Measurements from ENCODE around the gene ERC1.

The ERC1 gene

DNA sequence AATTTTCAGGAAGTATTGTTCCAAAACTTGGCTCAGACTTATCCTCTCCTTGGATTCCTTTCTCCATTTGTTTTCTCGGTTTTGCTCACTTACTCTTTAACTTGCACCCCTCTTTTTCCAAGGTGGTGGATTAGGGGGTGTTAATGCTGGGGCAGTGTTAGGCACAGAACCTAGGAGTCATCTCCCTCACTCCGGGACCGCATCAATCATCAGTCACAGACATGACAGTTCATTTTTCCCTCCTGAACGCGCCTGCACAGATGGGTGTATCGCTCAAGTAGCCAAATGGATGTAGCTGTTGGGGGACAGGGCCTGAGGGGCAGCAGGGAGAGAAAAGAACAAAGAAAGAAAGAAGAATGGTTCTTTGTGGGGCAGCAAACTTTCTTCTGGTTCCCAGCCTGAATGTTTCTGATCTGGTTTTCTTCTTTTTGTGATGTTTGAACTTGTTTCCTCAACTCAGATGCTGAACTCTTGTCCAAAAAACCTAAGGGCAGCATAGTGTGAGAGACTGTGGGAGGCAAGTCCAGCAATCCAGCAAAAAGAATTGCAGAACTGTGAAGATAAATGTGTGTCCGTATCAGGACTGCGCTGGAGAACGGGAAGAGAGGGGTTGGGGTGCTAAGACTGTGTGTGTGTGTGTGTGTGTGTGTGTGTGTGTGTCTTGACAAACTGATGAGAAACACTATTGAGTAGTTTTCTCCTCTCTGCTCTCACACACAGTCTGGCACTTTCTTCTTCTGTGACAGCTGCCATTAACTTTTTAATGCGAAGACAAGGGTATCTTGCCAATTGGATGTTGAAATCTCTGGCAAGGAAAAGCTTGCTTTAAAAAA, 472.3 kb downstream of the ERC1 start:
- DNase-seq = no peak

DNA sequence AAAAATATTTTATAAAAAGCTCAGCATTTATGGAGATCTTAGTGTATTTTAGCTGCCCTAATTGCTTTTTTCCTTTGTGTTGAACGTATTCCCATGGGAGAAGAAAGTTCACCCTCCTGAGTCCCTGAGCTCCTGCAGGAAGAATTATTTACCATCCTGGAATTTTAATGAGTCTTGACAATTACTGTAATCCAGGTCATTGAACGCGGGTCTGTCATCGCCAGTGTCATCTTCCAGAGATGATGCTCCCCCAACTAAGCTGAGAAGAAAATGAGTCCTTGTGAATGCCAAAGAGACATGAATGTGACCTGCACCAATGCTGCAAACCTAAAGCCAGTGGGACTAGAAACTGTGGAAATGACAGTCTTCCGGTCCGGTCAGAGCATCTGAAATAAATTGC, 473.9 kb downstream of the ERC1 start:
- DNase-seq = no peak

DNA sequence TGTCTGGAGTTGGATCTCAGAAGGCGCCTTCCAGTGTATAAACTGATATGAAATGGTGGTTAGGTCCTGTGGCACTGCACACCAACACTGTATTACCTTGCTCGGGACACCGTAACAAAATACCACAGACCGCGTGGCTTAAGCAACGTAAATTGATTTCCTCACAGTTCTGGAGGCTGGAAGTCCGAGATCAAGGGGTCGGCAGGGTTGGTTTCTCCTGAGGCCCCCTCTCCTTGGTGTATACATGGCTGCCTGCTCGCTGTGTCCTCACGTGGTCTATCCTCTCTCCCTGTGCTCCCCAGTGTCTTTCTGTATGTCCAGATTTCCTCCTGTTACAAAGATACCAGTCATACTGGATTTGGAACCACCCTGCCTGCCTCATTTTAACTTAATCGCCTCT, 475.0 kb downstream of the ERC1 start:
- DNase-seq = no peak

GRCh38 chr12:1466481-1467154, 475.6 kb downstream of the ERC1 start:
- DNase-seq = no peak

GRCh38 chr12:1467710-1468109, 476.7 kb downstream of the ERC1 start:
- no peak for DNase-seq

- no peak for DNase-seq
Measured at GRCh38 chr12:1469070-1469469, 478.0 kb downstream of the ERC1 start.

- DNase-seq = no peak
Measured at GRCh38 chr12:1470051-1470450, 479.0 kb downstream of the ERC1 start.

DNA sequence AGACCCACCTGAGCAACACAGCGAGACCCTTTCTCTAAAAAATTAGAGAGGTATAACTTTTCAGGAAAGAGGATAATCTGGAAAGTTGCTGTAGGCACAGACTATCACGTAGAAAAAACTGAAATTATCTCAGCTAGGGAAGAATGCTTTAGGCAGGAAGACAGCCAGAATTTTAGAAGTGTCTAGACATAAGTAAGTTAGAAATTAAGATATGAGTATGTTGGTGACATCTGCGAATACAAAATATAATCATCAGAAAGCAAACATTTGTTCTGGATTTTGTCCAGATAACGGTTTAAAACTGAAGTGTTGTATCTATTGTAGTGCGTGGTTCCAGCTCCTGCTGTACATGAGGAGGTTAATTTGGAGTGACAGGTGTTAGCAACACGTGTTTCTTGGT, 480.2 kb downstream of the ERC1 start:
- DNase-seq = no peak

DNA sequence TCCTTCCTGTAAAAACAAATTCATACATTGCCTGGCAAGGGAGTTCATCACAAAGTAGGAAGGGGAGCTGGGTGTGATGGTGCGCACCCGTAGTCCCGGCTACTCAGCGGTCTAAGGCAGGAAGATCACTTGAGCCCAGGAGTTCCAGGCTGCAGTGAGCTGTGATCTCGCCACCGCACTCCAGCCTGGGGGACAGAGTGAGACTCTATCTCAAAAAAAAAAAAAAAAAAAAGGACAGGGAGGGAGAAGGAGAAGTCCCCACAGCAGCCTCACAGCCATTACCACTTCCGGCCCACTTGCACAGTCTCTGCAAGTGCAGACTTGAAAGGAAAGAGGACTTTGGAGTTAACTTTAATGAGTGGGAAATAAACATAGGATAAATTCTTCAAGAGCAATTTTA, 482.4 kb downstream of the ERC1 start:
- DNase-seq = no peak

- DNase-seq = no peak
Measured at GRCh38 chr12:1474041-1474573, 483.1 kb downstream of the ERC1 start.

DNA sequence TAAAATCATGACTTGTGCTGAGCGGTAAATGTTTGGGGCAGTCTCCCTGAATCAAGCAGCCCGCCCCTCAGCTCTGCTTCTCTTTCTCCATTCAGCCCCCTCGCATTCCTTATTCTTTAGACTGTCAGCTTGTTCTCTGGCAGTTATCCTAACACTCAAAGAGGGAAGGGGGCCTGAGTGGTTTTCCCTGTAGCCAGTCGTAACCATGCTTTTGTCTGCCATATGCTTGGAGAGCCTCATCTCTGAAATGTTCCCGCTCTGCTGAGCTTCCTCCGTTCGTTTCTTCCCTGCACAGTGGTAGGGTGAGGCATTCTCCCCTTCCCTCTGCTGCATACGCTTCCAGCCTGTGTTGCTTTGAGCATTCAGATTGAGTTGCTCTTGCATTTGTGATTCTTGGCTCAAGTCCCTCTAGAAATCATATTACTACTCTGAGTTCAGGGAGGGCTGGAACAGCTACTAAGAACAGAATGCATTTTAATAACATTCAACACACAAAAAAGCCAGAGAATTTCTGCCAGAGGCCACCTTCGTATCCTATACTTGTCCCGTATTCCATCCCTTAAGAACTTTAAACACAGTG, 483.6 kb downstream of the ERC1 start:
- no peak for DNase-seq

GRCh38 chr12:1479645-1480044, 488.6 kb downstream of the ERC1 start:
- DNase-seq = no peak

DNA sequence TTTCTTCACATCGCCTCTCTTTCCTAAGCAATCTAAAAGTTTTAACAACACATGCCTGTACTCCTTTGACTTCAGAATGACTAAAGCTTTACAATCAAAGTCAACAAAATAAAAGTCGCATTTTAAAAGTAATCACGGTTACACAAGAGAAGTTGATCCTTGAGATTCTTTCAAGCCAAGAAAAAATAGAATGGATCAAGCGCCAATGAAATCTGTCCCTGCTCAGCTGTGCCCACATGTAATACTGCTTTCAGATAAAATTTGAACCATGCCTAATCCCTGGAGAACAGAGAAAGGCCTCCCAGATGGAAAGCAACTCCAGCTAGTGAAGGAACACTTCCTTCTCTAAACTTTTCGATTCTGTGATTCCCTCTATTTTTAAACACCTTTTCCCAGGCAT, 490.3 kb downstream of the ERC1 start:
- DNase-seq = no peak

GRCh38 chr12:1481906-1482305, 490.9 kb downstream of the ERC1 start:
- DNase-seq = no peak

GRCh38 chr12:1488908-1489381, 497.9 kb downstream of the ERC1 start:
- DNase-seq = no peak

DNA sequence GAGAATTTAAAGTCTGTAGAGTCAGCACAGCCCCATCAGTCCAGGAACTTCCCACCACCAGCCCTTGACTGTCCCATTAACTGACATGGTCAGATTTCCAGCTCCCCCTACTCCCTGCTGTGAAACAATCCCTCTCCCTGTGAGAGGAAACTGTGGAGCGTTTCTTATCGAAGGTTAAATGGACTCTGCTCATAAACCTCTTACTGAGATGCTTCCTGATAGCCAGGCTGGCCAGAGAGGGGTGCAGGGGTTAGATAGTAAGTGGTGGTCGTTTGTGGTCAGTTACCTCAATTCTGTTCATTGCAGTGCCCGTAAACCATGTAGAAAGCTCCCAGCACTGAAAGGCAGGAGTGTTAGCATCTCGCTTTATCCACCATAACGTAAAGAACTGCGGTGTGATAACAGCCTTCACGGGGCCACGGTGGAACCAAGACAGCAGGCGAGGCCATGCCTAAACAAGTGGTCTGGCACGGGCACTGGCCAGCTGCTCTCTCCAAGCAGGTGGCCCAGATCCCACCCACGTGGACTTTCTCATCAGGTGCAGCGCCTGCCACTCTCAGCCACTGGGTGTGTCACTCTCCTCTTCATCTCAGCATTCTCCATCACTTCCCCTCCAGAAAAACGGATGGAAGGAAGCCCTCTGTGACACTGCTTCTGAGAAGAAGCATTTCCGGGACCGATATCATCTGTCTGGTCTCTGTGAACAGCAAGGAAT, 501.1 kb downstream of the ERC1 start:
- DNase-seq = no peak

DNA sequence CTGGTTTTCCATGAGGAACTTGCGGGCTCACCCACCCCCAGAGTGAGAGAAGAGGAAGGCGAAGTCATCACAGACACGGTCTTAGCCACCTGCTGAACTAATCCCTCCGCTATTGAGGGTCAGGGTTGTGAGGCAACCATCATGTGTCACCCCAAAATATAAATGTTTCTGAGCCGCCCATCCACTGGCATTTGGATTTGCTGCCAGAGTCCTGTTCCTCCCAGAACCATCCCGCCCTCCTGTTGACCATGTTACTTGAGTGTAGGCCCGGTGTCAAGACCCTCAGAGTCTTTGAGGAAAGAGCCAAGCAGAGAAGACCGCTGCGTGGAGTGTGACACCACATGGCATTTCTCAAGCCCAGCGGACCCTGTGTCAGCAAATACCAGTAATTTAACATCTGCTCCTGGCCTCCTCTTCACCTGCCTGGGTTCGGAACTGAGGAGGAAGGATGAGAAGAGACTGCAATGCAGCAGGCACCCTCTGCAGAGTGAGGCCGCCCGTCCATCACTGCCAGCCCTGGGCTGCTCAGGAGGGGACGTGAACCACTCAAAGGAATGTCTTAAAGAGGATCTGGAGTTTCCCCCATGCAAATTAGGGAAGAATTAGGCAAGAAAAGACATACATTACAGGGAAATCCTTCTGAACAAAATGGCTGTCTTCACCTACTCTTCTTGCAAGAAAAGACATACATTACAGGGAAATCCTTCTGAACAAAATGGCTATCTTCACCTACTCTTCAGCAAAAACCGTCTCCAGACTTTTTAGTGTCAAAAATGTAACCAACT, 502.9 kb downstream of the ERC1 start:
- no peak for DNase-seq

DNA sequence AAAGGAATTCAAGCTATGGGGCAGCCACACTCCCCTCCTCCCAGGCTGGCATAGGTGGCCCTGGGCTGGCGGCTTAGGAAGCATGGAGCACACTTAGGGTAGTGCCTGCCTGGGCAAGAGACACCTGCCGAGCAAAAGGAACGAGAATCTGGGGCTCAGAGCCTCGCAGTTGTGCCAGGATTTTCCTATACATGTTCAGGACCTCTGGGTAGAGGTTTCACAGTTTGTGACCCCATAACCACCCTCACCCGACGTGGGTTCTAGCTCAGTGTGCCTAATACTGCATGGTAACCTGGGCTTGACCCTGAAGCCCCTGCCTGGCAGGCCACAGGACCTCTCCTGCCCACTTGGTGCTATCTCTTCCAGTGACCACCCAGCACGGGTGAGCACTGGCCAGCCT, 503.8 kb downstream of the ERC1 start:
- DNase-seq = no peak

DNA sequence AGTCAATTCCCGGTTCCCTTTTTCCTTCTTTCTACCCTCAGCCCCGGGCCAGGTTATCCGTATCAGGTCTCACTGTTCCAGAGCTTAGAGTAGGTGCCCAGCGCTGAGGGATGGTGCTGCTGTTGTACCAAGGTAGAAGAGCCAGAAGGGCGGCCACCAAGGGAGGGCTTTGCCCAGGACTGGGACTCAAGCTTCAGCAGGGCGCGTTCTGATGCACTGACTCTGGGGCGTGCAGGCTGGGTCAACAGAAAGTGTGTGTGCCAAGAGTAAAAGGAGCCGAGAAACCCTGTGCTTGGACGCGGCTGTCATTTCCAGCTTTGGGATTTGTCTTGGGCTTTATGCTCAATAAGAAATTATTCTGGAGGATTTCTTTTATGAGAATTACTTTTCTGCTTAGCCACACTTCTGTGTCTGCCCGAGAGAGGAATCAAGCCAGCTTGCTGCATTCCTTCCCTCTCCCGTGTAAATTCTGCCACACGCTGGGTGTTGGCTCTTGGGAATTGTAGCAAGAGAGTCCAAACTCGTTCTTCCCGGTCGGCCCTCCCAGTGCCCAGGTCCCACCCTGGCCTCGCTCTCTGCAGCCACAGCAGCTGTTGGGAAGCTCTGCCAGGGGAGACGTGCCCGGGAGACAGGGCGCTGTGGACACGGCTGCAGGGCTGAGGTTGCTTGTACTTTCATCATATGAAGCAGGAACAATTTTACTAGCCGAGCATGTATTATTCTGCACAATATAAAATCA, 505.3 kb downstream of the ERC1 start:
- DNase-seq = no peak

DNA sequence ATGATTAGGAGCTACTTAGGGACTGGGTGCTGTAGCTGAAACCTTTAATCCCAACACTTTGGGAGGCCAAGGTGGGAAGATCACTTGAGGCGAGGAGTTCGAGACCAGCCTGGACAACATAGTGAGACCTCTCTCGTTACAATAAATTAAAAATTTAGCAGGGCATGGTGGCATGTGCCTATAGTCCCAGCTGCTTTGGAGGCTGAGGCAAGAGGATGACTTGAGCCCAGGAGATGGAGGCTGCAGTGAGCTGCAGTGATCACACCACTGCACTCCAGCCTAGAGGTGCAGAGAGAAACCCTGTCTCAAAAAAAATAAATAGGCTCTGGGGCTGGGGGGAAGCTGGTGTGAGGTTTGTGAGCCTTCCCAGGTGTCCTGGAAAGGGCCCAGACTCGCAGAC, 506.1 kb downstream of the ERC1 start:
- no peak for DNase-seq

DNA sequence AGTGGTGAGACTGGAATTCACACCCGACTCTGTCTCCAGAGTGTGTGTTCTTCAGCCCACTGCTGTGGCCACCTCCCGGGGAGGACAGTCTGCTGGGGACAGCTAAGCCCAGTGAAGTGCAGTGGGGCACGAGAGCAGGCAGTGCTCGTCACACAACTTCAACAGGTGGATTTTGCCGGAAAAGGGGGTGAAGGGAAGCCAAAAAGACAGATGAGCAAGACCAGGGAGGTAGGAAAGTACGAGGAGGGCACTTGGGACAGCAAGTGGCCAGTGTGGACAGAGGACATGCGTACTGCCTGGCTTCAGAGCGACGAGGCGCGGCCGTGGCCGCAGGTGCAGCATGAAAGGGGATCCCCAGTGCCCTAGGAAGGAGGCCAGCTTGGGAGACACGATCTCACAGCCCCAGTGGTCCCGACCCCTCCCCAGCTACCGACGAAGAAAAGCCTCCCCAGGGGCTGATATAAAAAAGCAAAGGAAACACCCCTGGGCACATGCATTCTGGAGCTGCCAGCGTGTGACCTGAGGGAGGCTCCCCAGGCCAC, 507.2 kb downstream of the ERC1 start:
- no peak for DNase-seq

Measured in midbrain (tissue), 1 donor.